ENCODE data around the gene MOK. TPM values are rescaled to one million over a fixed set of nuclear protein-coding genes. Genes with fewer than 3 reads are reported as not detected.

MOK gene
- total RNA-seq, 1 experiment from 2014 or later, result 86.9 TPM

DNA sequence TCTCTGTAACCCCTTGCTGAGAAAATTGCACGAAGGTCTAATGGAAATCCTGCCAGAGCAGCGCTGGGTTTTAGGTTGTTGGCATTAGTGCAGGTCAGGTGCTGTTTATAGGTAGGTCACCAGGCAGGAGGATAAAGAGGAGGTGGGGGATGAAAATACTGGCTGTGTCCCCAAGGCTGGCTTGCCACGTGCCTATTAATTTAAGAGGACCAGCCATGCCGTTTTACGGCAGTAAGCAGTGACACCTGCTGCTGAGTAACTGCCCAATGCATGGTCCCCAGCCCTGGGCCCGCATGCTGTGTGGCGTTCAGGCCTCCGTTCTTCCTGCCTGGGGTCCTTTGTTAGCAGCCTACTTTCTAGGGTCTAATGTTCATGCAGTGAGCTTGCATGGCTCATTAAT is 98.0 kb downstream of the MOK start:
- DNase-seq (ENCODE audit: low read depth), result no peak

DNA sequence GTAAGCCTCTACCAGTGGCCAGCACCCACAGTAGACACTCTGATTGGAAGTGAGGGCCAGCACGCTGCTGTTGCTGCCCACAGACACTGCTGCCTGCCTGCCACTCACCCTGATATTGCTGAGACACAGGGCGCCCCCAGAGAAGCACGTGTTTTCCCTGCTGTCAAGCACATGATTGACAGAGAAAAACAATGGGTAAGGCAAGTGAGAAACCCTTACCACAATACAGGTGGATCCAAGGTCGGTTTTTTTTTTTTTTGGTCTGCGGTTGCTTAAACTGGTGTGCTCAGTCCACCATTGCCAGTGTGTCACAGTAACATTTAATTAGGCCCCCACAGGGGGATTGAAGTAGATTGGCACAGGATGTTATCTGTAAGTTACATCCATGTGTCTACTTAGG is 99.4 kb downstream of the MOK start:
- DNase-seq (ENCODE audit: low read depth), result no peak

GRCh38 chr14:102203382-102203781 is 101.6 kb downstream of the MOK start:
- no peak for DNase-seq (ENCODE audit: low read depth)

GRCh38 chr14:102202944-102203343 is 102.0 kb downstream of the MOK start:
- DNase-seq (ENCODE audit: low read depth), result no peak

DNA sequence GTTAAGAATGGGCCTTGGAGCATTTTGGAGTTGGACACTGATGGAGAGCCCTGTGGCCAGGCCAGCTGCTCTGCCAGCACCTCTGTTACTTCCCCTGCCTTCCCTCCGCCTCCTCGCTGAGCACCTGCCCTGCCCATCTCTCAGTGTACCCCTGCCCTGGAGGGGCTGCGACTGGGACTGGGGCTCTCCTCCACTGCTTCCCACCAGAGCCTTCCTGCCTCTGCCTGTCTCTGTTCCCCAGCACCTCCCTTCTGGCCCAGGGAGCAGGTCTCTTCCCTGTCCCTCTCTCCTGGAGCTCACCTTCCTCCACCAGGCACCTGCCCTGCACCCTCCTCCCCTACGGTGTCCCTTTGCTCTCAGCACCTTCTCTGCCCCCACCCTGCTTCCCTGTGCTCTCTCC is 103.2 kb downstream of the MOK start:
- DNase-seq (ENCODE audit: low read depth), result no peak

- DNase-seq (ENCODE audit: low read depth), result no peak
These were observed 103.6 kb downstream of the MOK start for GRCh38 chr14:102201353-102201738.

GRCh38 chr14:102200690-102201352 is 104.1 kb downstream of the MOK start:
- DNase-seq (ENCODE audit: low read depth), result no peak

DNA sequence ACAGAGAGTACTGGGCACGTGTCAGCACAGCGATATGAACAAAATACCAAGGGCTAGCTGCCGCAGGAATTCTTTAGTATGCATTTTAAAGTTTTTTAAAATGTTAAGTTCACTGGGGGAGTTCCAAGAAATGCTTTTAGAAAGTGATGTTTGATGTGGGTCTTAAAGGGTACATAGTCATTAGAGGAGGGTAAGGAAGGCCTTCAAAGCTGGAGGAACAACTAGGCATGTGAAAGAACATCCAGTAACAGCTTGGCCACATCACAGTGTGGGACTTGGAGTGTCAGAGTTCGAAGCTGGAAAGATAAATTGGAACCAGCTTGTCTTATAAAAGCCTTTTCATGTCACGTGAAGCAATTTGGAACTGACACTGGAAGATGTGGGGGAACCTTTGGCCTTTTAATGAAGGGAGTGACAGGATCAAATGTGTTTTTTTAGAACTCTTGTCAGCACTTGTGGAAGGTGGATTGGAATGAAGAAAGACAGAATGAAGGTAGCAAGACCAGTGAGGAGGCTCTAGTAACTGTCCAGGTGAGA is 107.6 kb downstream of the MOK start:
- DNase-seq (ENCODE audit: low read depth), result no peak

- no peak for DNase-seq (ENCODE audit: low read depth)
These were observed 108.1 kb downstream of the MOK start for GRCh38 chr14:102196902-102197230.

DNA sequence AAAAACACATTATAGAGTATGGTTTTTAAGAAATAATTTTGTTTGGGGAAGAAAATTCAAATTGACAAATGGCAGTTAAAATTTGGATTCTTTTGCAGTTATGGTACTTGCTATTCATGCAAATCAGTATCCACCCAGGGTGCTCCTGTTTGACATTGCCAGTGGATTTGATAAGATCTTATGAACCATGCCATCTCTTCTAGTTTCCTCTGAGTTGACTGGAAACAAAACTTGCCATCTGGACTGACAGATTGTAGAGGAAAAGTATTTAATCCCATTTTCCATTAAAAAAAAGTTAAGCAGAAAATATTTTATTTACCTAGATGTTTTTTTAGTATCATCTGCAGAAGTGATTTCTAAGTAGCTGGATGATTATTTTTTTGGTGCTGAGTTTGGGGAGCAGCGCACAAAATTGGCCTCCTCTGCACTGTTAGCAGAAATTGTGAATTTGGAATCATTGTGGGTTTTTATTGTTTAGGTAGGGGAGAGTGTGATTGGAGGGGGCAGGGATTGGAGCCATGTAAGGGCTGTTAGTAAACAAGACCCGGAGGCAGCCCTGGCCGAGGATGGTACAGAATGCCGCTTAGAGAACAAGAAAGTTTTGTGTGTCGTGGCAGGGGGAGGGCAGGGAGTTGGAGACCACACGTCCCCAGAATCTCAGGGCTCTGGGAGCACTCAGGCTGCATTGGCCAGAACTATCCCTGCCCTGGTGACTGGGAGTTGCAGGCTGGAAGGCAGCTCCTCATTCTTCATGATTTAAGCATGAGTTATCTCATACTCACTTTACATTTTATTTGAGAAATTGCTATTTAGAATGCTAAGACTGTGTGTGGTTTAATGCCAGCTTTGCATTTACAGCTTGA is 108.7 kb downstream of the MOK start:
- no peak for DNase-seq (ENCODE audit: low read depth)

- no peak for DNase-seq (ENCODE audit: low read depth)
These were observed 109.5 kb downstream of the MOK start for GRCh38 chr14:102195446-102195845.

DNA sequence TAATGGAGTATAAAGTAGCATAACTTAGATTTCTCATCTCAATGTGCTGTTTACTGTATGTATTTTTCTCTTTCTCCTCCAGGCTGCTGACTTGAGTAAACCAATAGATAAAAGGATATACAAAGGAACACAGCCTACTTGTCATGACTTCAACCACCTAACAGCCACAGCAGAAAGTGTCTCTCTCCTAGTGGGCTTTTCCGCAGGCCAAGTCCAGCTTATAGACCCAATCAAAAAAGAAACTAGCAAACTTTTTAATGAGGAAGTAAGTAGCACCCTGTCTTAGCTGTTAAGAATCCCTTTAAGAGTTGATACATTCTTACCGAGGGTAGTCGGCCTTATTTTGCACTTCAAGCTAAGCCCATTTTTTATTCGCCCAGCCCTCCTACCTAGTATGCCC is 110.1 kb downstream of the MOK start:
- DNase-seq (ENCODE audit: low read depth), result no peak

GRCh38 chr14:102192840-102193502 is 112.0 kb downstream of the MOK start:
- no peak for DNase-seq (ENCODE audit: low read depth)

DNA sequence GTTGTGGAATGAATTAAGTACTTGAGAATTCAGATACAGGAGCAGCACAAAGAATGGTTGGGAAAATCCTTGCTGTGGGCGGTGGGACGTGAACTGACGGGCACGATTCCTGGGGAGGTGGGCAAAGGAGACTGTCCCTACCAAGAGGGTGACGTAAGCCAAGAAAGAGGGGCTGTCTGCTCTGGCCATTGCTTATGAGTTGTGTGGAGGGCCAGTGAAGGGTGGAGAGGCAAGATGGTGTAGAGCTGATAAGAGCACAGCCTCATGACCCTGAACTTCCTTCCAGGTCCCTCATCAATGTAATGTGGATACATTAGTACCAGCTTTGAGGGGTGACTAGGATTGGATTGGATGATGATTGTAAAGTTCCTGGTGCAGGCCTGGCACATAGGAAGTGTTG is 115.1 kb downstream of the MOK start:
- no peak for DNase-seq (ENCODE audit: low read depth)

DNA sequence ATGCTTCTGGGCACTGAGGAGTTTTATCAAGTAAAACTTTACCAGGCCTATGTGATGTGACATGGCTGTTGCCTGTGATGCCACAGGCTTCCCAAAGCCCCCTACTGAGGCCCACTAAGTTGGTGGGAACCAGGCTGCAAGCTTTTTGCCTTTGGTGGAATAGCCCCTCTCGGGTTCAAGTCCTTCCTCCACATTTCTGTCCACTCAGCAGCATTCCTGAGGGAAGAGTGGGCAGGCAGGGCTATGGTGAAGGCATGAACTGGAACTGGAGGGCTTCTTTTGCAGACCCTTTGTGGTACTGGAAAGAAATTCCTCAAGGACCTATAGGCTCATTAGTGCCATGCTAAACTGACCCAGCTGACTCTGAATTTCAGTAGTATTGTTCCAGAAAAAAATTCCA is 116.8 kb downstream of the MOK start:
- DNase-seq (ENCODE audit: low read depth), result no peak

GRCh38 chr14:102187568-102188001 is 117.4 kb downstream of the MOK start:
- DNase-seq (ENCODE audit: low read depth), result peak; percentile 25

DNA sequence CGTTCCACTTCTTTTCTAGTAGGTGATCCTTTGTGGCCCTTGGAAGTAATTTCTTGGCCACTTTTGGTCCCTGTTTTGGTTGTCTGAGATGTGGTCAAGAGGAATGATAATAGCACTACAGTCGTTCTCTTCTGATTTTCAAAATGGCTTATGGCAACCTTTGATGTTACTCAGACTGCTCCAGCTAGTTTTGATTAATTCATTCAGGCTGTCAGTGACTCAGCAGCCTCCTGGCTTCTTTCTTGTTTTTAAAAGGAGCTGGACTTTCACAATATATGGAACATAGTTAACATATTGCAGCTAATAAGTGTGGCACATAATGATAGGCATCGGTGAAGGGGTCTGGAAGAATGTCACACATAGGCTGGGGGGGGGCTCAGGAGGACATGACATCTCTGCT is 117.9 kb downstream of the MOK start:
- DNase-seq (ENCODE audit: low read depth), result peak; percentile 77

DNA sequence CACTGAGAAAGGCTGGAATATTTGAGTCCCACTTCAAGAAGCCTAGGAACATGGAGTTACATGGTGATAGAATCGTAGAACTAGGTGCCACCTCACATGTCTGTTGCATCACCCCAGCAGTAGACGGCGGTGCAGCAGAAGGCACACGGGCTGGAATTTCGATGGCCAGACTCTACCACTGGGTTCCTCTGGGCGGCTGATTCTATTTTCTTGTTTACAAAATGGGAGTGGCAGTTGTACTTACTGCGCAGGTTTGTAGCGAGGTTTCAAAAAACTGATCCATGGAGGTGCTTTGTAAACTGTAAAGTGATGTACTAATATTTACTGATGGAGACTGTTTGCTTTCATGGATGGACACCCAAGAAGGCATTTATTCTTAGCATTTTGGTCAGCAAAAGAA is 119.6 kb downstream of the MOK start:
- no peak for DNase-seq (ENCODE audit: low read depth)

GRCh38 chr14:102184316-102185035 is 120.5 kb downstream of the MOK start:
- no peak for DNase-seq (ENCODE audit: low read depth)

DNA sequence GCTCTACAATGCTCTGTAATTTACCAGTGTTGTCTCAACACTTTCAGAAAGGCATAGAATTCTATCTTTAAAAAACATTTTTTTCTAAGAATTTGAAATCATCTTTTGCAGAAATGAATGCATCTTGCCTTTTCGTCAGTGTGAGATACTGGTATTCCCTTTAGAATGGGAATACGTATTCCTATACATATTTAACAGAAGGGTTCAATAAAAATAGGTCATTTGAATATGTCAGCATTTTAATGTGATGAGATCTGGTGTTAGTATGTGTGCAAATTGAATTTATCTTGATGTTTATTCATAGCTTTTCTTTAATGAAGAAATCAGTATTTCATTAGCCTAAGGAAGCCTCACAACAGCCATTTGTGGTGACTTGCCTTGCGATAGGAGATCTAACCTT is 121.1 kb downstream of the MOK start:
- no peak for DNase-seq (ENCODE audit: low read depth)

- DNase-seq (ENCODE audit: low read depth), result peak; percentile 18
These were observed 121.9 kb downstream of the MOK start for GRCh38 chr14:102182936-102183619.

Data from Daoy (cell line).